Measurements from ENCODE around the gene HAGH. TPM values are rescaled to one million over a fixed set of nuclear protein-coding genes. Genes with fewer than 3 reads are reported as not detected.

HAGH gene
- total RNA-seq, 1 donor from 2014 or later, result 31.1 TPM

GRCh38 chr16:1759511-1759910 is 67.1 kb downstream of the HAGH start:
- Mint-ChIP-seq H3K27me3 (ENCODE audit: low read depth) (no peaks in the 10 kb centered on the region), H3K9me3 (no peaks in the 10 kb centered on the region), H3K36me3 (ENCODE audit: low read depth) (peaks cover 3% of the 10 kb centered on the region), H3K4me1 (no peaks in the 10 kb centered on the region), H3K27ac (ENCODE audit: unreplicated experiment) (no peak overlapping the region), H3K4me3 (no peak overlapping the region)
- TF ChIP-seq, protein P1, sequence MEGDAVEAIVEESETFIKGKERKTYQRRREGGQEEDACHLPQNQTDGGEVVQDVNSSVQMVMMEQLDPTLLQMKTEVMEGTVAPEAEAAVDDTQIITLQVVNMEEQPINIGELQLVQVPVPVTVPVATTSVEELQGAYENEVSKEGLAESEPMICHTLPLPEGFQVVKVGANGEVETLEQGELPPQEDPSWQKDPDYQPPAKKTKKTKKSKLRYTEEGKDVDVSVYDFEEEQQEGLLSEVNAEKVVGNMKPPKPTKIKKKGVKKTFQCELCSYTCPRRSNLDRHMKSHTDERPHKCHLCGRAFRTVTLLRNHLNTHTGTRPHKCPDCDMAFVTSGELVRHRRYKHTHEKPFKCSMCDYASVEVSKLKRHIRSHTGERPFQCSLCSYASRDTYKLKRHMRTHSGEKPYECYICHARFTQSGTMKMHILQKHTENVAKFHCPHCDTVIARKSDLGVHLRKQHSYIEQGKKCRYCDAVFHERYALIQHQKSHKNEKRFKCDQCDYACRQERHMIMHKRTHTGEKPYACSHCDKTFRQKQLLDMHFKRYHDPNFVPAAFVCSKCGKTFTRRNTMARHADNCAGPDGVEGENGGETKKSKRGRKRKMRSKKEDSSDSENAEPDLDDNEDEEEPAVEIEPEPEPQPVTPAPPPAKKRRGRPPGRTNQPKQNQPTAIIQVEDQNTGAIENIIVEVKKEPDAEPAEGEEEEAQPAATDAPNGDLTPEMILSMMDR (conservative IDR thresholded peaks at IDR 0.05), result no peak
- DNase-seq (ENCODE audit: low read depth, low spot score), result no peak

DNA sequence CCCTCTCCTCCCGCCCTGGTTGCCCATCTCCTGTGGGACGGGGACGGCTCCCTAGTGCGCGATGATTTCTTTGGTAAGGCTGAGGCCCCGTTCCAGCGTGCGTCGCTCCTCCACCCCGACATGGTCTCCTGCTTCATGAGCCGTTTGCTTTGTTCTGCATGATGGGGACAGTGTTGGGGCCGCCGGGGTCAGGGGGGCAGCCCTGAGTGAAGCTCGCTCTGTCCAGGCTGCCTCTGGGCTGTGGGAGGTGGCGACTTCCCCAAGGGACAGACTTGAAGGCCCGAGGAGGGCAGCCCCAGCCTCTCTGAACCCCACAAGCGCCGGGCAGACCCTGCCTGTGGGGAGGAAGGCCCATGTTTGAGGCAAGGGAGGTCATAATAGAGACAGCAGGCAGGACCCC is 67.7 kb downstream of the HAGH start:
- H3K9me3 Mint-ChIP-seq, result no peaks in the 10 kb centered on the region
- no peaks in the 10 kb centered on the region for H3K4me1 Mint-ChIP-seq
- no peak overlapping the region for H3K4me3 Mint-ChIP-seq
- no peak overlapping the region for H3K27ac Mint-ChIP-seq (ENCODE audit: unreplicated experiment)
- DNase-seq (ENCODE audit: low read depth, low spot score), result no peak
- no peaks in the 10 kb centered on the region for H3K27me3 Mint-ChIP-seq (ENCODE audit: low read depth)
- TF ChIP-seq, protein P1 (conservative IDR thresholded peaks at IDR 0.05), result no peak
- H3K36me3 Mint-ChIP-seq (ENCODE audit: low read depth), result peaks cover 3% of the 10 kb centered on the region

GRCh38 chr16:1757714-1758461 is 68.7 kb downstream of the HAGH start:
- no peak overlapping the region for H3K4me3 Mint-ChIP-seq
- no peak for DNase-seq (ENCODE audit: low read depth, low spot score)
- TF ChIP-seq, protein P1 (conservative IDR thresholded peaks at IDR 0.05), result no peak
- H3K27me3 Mint-ChIP-seq (ENCODE audit: low read depth), result no peaks in the 10 kb centered on the region
- no peaks in the 10 kb centered on the region for H3K9me3 Mint-ChIP-seq
- H3K4me1 Mint-ChIP-seq, result no peaks in the 10 kb centered on the region
- H3K36me3 Mint-ChIP-seq (ENCODE audit: low read depth), result peaks cover 3% of the 10 kb centered on the region
- no peak overlapping the region for H3K27ac Mint-ChIP-seq (ENCODE audit: unreplicated experiment)

Other genes starting within 250 kb of the HAGH start
- gene IFT140, start 214.8 kb downstream of the HAGH start, total RNA-seq, result 43.3 and 45.8 TPM in 2 replicates
- 38.3 TPM in 2 replicates for gene CRAMP1, start 214.5 kb downstream of the HAGH start, total RNA-seq
- 247 and 261 TPM in 2 replicates for gene JPT2, start 148.5 kb downstream of the HAGH start, total RNA-seq
- 111 and 113 TPM in 2 replicates for gene MAPK8IP3, start 120.6 kb downstream of the HAGH start, total RNA-seq
- 35.0 and 38.0 TPM in 2 replicates for gene NME3, start 55.3 kb downstream of the HAGH start, total RNA-seq
- 36.5 and 37.0 TPM in 2 replicates for gene EME2, start 54.0 kb downstream of the HAGH start, total RNA-seq
- 135 and 141 TPM in 2 replicates for gene MRPS34, start 53.7 kb downstream of the HAGH start, total RNA-seq
- gene SPSB3, start 44.3 kb downstream of the HAGH start, total RNA-seq, result 23.1 and 23.8 TPM in 2 replicates
- 71.0 and 73.8 TPM in 2 replicates for gene NUBP2, start 43.9 kb downstream of the HAGH start, total RNA-seq
- gene IGFALS, start 33.1 kb downstream of the HAGH start, total RNA-seq, result 0.14 TPM in 1 of 2 replicates, not detected in the other
- 27.2 and 28.0 TPM in 2 replicates for gene FAHD1, start 381 bp upstream of the HAGH start, total RNA-seq
- not detected in 2 replicates for gene MEIOB, start 45.3 kb upstream of the HAGH start, total RNA-seq
- gene HS3ST6, start 91.6 kb upstream of the HAGH start, total RNA-seq, result not detected in 2 replicates
- gene MSRB1, start 116.4 kb upstream of the HAGH start, total RNA-seq, result 29.8 and 30.5 TPM in 2 replicates
- not detected in 2 replicates for gene RPL3L, start 127.9 kb upstream of the HAGH start, total RNA-seq
- 128 TPM in 2 replicates for gene NDUFB10, start 132.7 kb upstream of the HAGH start, total RNA-seq
- gene RPS2, start 138.0 kb upstream of the HAGH start, total RNA-seq, result 3,479 and 3,508 TPM in 2 replicates
- gene RNF151, start 140.0 kb upstream of the HAGH start, total RNA-seq, result not detected in 2 replicates
- 39.5 and 39.6 TPM in 2 replicates for gene TBL3, start 145.2 kb upstream of the HAGH start, total RNA-seq
- 0.63 and 0.75 TPM in 2 replicates for gene NOXO1, start 154.6 kb upstream of the HAGH start, total RNA-seq
- 42.5 and 43.3 TPM in 2 replicates for gene GFER, start 157.4 kb upstream of the HAGH start, total RNA-seq
- 2.1 and 2.2 TPM in 2 replicates for gene SYNGR3, start 163.1 kb upstream of the HAGH start, total RNA-seq
- 55.7 and 62.5 TPM in 2 replicates for gene ZNF598, start 183.0 kb upstream of the HAGH start, total RNA-seq
- 0.82 and 1.3 TPM in 2 replicates for gene NPW, start 193.0 kb upstream of the HAGH start, total RNA-seq
- gene NHERF2, start 200.1 kb upstream of the HAGH start, total RNA-seq, result 7.6 and 8.1 TPM in 2 replicates
- gene NTHL1, start 221.0 kb upstream of the HAGH start, total RNA-seq, result 50.7 and 51.9 TPM in 2 replicates
- 175 and 180 TPM in 2 replicates for gene TSC2, start 221.2 kb upstream of the HAGH start, total RNA-seq